ENCODE data around the gene FAM168B. TPM values are rescaled to one million over a fixed set of nuclear protein-coding genes. Genes with fewer than 3 reads are reported as not detected.

FAM168B gene
- total RNA-seq, 1 experiment from 2014 or later: 81.4 TPM

- no peak overlapping the region for H3K4me2 ChIP-seq (ENCODE audit: insufficient read depth, insufficient read length, low read length)
- peaks cover 10% of the 10 kb centered on the region; the same call in 1 of the 2 replicates for H3K27me3 ChIP-seq (ENCODE audit: insufficient read depth, low read length)
- peaks cover 4 to 6% of the 10 kb centered on the region in 2 experiments; a peak in 3 of 4 replicates for H3K4me1 Mint-ChIP-seq
- H3K9me3 Mint-ChIP-seq: peaks cover 0 to 3% of the 10 kb centered on the region in 2 experiments; a peak in 2 of 5 replicates
- H3K27me3 Mint-ChIP-seq (ENCODE audit: low read depth): peaks cover 34% of the 10 kb centered on the region
- H3K27ac Mint-ChIP-seq: no peak overlapping the region; a peak in 1 of 7 replicates
- no peak overlapping the region for H4K5ac ChIP-seq (ENCODE audit: insufficient read length, low read depth, low read length)
- H4K91ac ChIP-seq (ENCODE audit: insufficient read length, low read depth, low read length): no peak overlapping the region
- H3K27ac ChIP-seq (ENCODE audit: insufficient read length, low read depth, low read length): no peak overlapping the region
- no peaks in the 10 kb centered on the region for H3K79me1 ChIP-seq (ENCODE audit: insufficient read depth, low read depth, low read length, poor library complexity, severe bottlenecking)
- no peak overlapping the region for H3K56ac ChIP-seq (ENCODE audit: insufficient read length, low read depth, low read length)
- peaks cover 8% of the 10 kb centered on the region for H3K23me2 ChIP-seq (ENCODE audit: insufficient read length, low read depth, low read length, poor library complexity, severe bottlenecking)
- H3K4me3 Mint-ChIP-seq: no peak overlapping the region
- no peak overlapping the region for H3K23ac ChIP-seq (ENCODE audit: insufficient read length, low read depth, low read length)
- H2AK5ac ChIP-seq (ENCODE audit: insufficient read length, low read length): no peak overlapping the region
- H4K8ac ChIP-seq (replicated peaks; ENCODE audit: insufficient read length, low read depth, low read length): no peak overlapping the region
- H3K79me2 ChIP-seq (ENCODE audit: insufficient read depth, low read length): no peaks in the 10 kb centered on the region
- no peak overlapping the region for H2BK12ac ChIP-seq (ENCODE audit: insufficient read length, low read depth, low read length)
- no peaks in the 10 kb centered on the region for H4K20me1 ChIP-seq (ENCODE audit: control insufficient read depth, insufficient read depth, insufficient read length)
- H2BK120ac ChIP-seq (ENCODE audit: low read depth, low read length, poor library complexity, severe bottlenecking): no peak overlapping the region
- H3K36me3 Mint-ChIP-seq (ENCODE audit: insufficient read depth in 1 of 3, low read depth in 3 of 3): peaks cover 0 to 2% (median 0%) of the 10 kb centered on the region in 3 experiments; a peak in 1 of 7 replicates
- no peak overlapping the region for H3T11ph ChIP-seq (ENCODE audit: low read length)
- no peaks in the 10 kb centered on the region for H3K4me1 ChIP-seq (ENCODE audit: insufficient read depth, low read length)
- no peak for DNase-seq
- no peak for TF ChIP-seq CTCF (conservative IDR thresholded peaks at IDR 0.05)
- H2BK20ac ChIP-seq (ENCODE audit: low read depth, low read length, poor library complexity, severe bottlenecking): no peak overlapping the region
- no peak overlapping the region for H2AFZ ChIP-seq (ENCODE audit: low read length)
- H3K9ac ChIP-seq (ENCODE audit: extremely low read depth, insufficient read length, low read length): no peak overlapping the region
- H2BK15ac ChIP-seq (ENCODE audit: low read depth, low read length): no peak overlapping the region
- H3K9me3 ChIP-seq (ENCODE audit: control insufficient read depth, low read depth, low read length): no peaks in the 10 kb centered on the region
- H3K18ac ChIP-seq (ENCODE audit: insufficient read length, low read depth, low read length): no peak overlapping the region
- no peak overlapping the region for H3K14ac ChIP-seq (ENCODE audit: insufficient read depth, low read length)
- WGBS (ENCODE audit: extremely low coverage, insufficient read length, low lambda C conversion rate): no CpG with 5 or more reads among the region's 13 CpGs
- H3K4ac ChIP-seq (ENCODE audit: low read depth, low read length): no peak overlapping the region
- H2BK5ac ChIP-seq (ENCODE audit: insufficient read length, low read length): no peak overlapping the region
These were observed 62.7 kb downstream of the FAM168B start for GRCh38 chr2:131030478-131030971.

Data from H9 (cell line).